SK-N-SH treated with all-trans-retinoic acid at 6 μM for 48 hours (cell line): Measurements from ENCODE around the gene APBA2.

Experiments used
- ARNTL ChIP-seq: fragments of 450-650 bp; formaldehyde crosslinking; IDR thresholded peaks from 2 replicates; pipeline ENCODE4 v1.5.0; 2020; ENCODE audit warnings: low read depth, mild to moderate bottlenecking, moderate library complexity, borderline replicate concordance
- CREB5 ChIP-seq: fragments of 250-450 bp; sonication (Bioruptor Pico); IDR thresholded peaks from 2 replicates; pipeline ENCODE4 v1.5.1; 2020; ENCODE audit warnings: low read depth, mild to moderate bottlenecking, moderate library complexity
- CSDC2 ChIP-seq: fragments of 250-450 bp; sonication (Bioruptor Pico); IDR thresholded peaks from 2 replicates; pipeline ENCODE4 v1.5.0; 2020; ENCODE audit warnings: mild to moderate bottlenecking, moderate library complexity
- OSR1 ChIP-seq: fragments of 250-450 bp; sonication (Bioruptor Pico); IDR thresholded peaks from 2 replicates; pipeline ENCODE4 v1.8.0; 2022; ENCODE audit warnings: moderate library complexity, mild to moderate bottlenecking, inconsistent platforms
- RARB ChIP-seq: fragments of 250-450 bp; sonication (Bioruptor Pico); IDR thresholded peaks from 2 replicates; pipeline ENCODE4 v1.8.0; 2021; ENCODE audit warnings: mild to moderate bottlenecking, moderate library complexity
- SNAI2 ChIP-seq: fragments of 250-450 bp; sonication (Bioruptor Pico); IDR thresholded peaks from 2 replicates; pipeline ENCODE4 v1.5.0; 2020; ENCODE audit warnings: mild to moderate bottlenecking, moderate library complexity
- TOX ChIP-seq: fragments of 250-450 bp; sonication (Bioruptor Pico); IDR thresholded peaks from 2 replicates; pipeline ENCODE4 v1.8.0; 2021; ENCODE audit warnings: mild to moderate bottlenecking, moderate library complexity, borderline replicate concordance
- ZC3H10 ChIP-seq: fragments of 250-450 bp; sonication (Bioruptor Pico); IDR thresholded peaks from 2 replicates; pipeline ENCODE4 v1.5.1; 2021; ENCODE audit warnings: mild to moderate bottlenecking, moderate library complexity
- ZFP3 ChIP-seq: fragments of 250-450 bp; sonication (Bioruptor Pico); IDR thresholded peaks from 2 replicates; pipeline ENCODE4 v1.5.0; 2020; ENCODE audit warnings: mild to moderate bottlenecking, moderate library complexity
- ZNF70 ChIP-seq: fragments of 450-650 bp; formaldehyde crosslinking; IDR thresholded peaks from 2 replicates; pipeline ENCODE4 v1.5.0; 2020; ENCODE audit warnings: mild to moderate bottlenecking, moderate library complexity

GRCh38 chr15:29067949-29068348 is 182.2 kb downstream of the APBA2 start:
- TF ChIP-seq CREB5 (no peak), ZC3H10 (no peak), ZFP3 (CRISPR knock-in tag) (no peak), OSR1 (no peak), RARB (CRISPR knock-in tag) (no peak), CSDC2 (no peak), ARNTL (CRISPR knock-in tag) (no peak), SNAI2 (no peak), TOX (CRISPR knock-in tag) (no peak), ZNF70 (CRISPR knock-in tag) (no peak)
